ENCODE data around the gene MMP21.

DNA sequence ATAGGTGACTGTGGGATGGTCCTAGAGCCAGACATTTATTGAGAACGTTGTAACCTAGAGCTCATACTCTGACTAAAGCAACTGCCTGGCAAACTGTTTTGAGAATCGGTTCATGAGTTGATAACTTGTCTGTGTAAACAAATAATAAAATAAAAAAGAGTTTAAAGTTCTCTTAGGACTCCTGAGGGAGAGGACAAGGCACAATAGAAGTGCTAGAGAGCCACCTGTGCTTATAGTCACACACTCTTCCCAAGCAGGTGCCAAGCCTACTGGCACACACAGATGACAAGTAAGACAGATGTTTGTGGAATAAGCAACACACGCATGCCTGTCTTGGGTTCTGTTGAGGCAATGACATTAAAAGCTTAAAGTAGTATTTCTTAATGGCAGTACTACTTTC, 48.2 kb downstream of the MMP21 start:
- TF ChIP-seq, protein P1, sequence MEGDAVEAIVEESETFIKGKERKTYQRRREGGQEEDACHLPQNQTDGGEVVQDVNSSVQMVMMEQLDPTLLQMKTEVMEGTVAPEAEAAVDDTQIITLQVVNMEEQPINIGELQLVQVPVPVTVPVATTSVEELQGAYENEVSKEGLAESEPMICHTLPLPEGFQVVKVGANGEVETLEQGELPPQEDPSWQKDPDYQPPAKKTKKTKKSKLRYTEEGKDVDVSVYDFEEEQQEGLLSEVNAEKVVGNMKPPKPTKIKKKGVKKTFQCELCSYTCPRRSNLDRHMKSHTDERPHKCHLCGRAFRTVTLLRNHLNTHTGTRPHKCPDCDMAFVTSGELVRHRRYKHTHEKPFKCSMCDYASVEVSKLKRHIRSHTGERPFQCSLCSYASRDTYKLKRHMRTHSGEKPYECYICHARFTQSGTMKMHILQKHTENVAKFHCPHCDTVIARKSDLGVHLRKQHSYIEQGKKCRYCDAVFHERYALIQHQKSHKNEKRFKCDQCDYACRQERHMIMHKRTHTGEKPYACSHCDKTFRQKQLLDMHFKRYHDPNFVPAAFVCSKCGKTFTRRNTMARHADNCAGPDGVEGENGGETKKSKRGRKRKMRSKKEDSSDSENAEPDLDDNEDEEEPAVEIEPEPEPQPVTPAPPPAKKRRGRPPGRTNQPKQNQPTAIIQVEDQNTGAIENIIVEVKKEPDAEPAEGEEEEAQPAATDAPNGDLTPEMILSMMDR (IDR thresholded peaks at IDR 0.05): no peak
- no peak for TF ChIP-seq POLR2A (IDR thresholded peaks at IDR 0.05)
